Mesodermal cell (in vitro differentiated cells): ENCODE data around the gene NXT2.
"Not testable (repeated sequence)": the region's sequence is repeated elsewhere in the genome, so short reads cannot be mapped to it uniquely, and the experiment has no call there.

Experiments
- H3K27ac ChIP-seq: 2 replicates; pipeline ENCODE4 v1.7.0; 2013; ENCODE audit warnings: mild to moderate bottlenecking, low read depth, low read length, moderate library complexity; ENCODE audit not compliant: severe bottlenecking
- H3K36me3 ChIP-seq: 2 replicates; pipeline ENCODE4 v1.7.1; 2013; ENCODE audit warnings: mild to moderate bottlenecking, low read length, moderate library complexity; ENCODE audit not compliant: control insufficient read depth, insufficient read depth
- H3K4me1 ChIP-seq: one replicate; pipeline ENCODE4 v1.7.1; 2013; ENCODE audit warnings: mild to moderate bottlenecking, low read length; ENCODE audit not compliant: insufficient read depth, control insufficient read depth, poor library complexity, severe bottlenecking
- H3K4me3 ChIP-seq: 2 replicates; pipeline ENCODE4 v1.7.0; 2013; ENCODE audit warnings: low read length, control low read depth, mild to moderate bottlenecking; ENCODE audit not compliant: insufficient read depth, poor library complexity, severe bottlenecking; ENCODE audit errors: extremely low read depth
- H3K9me3 ChIP-seq: 2 replicates; pipeline ENCODE4 v1.7.1; 2013; ENCODE audit warnings: mild to moderate bottlenecking, low read length, moderate library complexity; ENCODE audit not compliant: control insufficient read depth
- WGBS, 2 experiments: methylation state at CpG; one replicate each; pipeline ENCODE4 v1.1.5; 2013; ENCODE audit warnings: missing lambda C conversion rate in 2 of 2; ENCODE audit not compliant: insufficient coverage in 2 of 2; 5-methylcytosine and 5-hydroxymethylcytosine counted together

NXT2 gene

GRCh38 chrX:109535578-109535977, 1.1 kb upstream of the NXT2 start:
- Histone ChIP-seq H3K4me3 (no peak overlapping the region), H3K4me1 (no peaks in the 10 kb centered on the region), H3K27ac (no peak overlapping the region), H3K36me3 (no peaks in the 10 kb centered on the region), H3K9me3 (no peaks in the 10 kb centered on the region)
- WGBS, 2 experiments, result 83 to 84% methylated on average over 2 to 6 of the region's 8 CpGs

- peak overlapping the region; percentile 92 for H3K27ac ChIP-seq
- 0 to 6% methylated on average over 2 to 3 of the region's 10 CpGs for WGBS, 2 experiments
- H3K9me3 ChIP-seq, result no peaks in the 10 kb centered on the region
- H3K4me3 ChIP-seq, result peak overlapping the region; percentile 49
- H3K4me1 ChIP-seq, result no peaks in the 10 kb centered on the region
- no peaks in the 10 kb centered on the region for H3K36me3 ChIP-seq
Observed at GRCh38 chrX:109537324-109537665, 651 bp downstream of the NXT2 start.

GRCh38 chrX:109539007-109539406, 2.4 kb downstream of the NXT2 start:
- H3K36me3 ChIP-seq, H3K27ac ChIP-seq, H3K4me1 ChIP-seq, H3K4me3 ChIP-seq, H3K9me3 ChIP-seq: not testable (repeated sequence)

DNA sequence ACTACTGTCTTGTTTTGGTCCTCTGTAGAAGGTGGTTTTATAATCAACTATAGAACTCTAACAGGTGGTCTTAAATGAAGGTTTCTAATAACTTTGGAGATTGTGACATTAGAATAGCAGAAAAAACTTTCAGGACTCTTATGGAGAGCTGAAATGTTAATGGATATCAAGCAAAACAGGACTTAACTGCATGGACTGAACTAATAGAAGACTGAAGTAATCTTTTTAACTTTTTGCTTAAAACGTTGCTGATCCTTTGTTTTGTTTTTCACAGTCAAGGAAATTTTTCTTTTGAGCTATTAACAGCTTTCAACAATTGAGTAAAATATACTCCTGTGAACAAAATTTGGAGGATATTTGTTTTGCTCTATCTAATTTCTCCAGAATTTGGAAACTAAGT, 17.2 kb downstream of the NXT2 start:
- WGBS, 2 experiments, result no CpG with 5 or more reads among the region's 1 CpG
- Histone ChIP-seq H3K36me3 (no peaks in the 10 kb centered on the region), H3K27ac (no peak overlapping the region)

DNA sequence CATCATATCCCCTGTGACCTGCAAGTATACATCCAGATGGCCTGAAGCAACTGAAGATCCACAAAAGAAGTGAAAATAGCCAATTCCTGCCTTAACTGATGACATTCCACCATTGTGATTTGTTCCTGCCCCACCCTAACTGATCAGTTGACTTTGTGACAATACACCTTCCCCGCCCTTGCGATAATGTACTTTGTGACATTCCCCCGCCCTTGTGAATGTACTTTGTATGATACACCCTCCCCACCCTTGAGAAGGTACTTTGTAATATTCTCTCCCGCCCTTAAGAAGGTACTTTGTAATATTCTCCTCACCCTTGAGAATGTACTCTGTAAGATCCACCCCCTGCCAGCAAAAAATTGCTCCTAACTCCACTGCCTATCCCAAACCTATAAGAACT, 39.4 kb downstream of the NXT2 start:
- H3K36me3 ChIP-seq, H3K27ac ChIP-seq, H3K4me1 ChIP-seq, H3K4me3 ChIP-seq, H3K9me3 ChIP-seq: not testable (repeated sequence)
- no CpG with 5 or more reads among the region's 4 CpGs for WGBS, 2 experiments

More for the DNA sequence above, 17.2 kb downstream of the NXT2 start:
- Histone ChIP-seq H3K9me3 (no peaks in the 10 kb centered on the region), H3K4me3 (no peak overlapping the region), H3K4me1 (no peaks in the 10 kb centered on the region)

DNA sequence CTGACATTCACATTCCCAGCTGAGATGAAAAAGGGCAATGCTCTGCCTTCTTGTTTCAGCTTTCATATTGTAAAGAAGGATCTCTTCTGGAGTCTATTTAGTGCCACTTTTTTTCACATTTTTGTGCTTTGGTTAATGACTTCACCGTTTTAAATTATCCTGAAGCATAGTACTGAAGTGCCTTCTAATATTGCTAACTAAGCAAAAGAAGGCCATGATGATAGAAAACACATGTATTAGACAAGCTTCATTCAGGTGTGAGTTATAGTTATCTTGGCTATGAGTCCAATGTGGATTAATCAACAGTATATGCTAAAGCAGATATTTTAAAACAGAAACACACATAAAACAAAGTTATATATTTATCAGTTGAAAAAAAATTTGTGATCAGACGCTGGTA, 40.4 kb downstream of the NXT2 start:
- WGBS, 2 experiments, result no CpG with 5 or more reads among the region's 2 CpGs
- Histone ChIP-seq H3K9me3 (no peaks in the 10 kb centered on the region), H3K4me1 (peaks cover 6% of the 10 kb centered on the region), H3K4me3 (no peak overlapping the region), H3K36me3 (no peaks in the 10 kb centered on the region), H3K27ac (no peak overlapping the region)

GRCh38 chrX:109578916-109579315, 42.3 kb downstream of the NXT2 start:
- no peak overlapping the region for H3K4me3 ChIP-seq
- no peaks in the 10 kb centered on the region for H3K36me3 ChIP-seq
- H3K4me1 ChIP-seq, result no peaks in the 10 kb centered on the region
- H3K27ac ChIP-seq, result no peak overlapping the region
- WGBS, 2 experiments, result no CpG with 5 or more reads among the region's 1 CpG
- H3K9me3 ChIP-seq, result no peaks in the 10 kb centered on the region

GRCh38 chrX:109585488-109585887, 48.8 kb downstream of the NXT2 start:
- no peak overlapping the region for H3K4me3 ChIP-seq
- 86% methylated on average over 2 of the region's 7 CpGs; no CpG with 5 or more reads in 1 of the 2 experiments for WGBS, 2 experiments
- no peak overlapping the region for H3K27ac ChIP-seq
- H3K9me3 ChIP-seq, result no peaks in the 10 kb centered on the region
- no peaks in the 10 kb centered on the region for H3K4me1 ChIP-seq
- no peaks in the 10 kb centered on the region for H3K36me3 ChIP-seq

DNA sequence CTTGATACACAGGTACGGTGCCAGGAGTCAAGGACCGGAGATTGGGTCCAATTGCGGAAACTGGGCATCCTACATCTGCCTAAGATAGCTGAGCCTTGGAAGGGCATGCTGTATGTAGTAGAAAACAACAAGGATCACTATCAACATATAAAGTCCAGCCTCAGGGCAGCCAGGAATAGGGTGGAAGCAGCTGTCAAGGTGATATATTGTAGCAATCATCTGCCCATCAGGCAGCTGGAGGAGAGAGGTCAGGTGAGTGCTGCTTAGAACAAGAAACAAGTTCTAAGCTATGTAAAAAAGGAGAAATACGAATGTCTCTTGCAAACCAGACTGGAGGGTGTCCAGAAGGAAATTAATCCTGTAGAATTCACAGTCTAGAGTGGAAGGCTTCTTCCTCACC, 53.5 kb downstream of the NXT2 start:
- H3K4me3 ChIP-seq, result no peak overlapping the region
- no peaks in the 10 kb centered on the region for H3K4me1 ChIP-seq
- H3K36me3 ChIP-seq, result no peaks in the 10 kb centered on the region
- no peak overlapping the region for H3K27ac ChIP-seq
- H3K9me3 ChIP-seq, result no peaks in the 10 kb centered on the region
- no CpG with 5 or more reads among the region's 4 CpGs for WGBS, 2 experiments
